SK-N-SH treated with all-trans-retinoic acid at 6 μM for 48 hours (cell line): ENCODE measurements around the gene LSAMP.

ENCODE experiments used
- CSRNP3 ChIP-seq: fragments of 250-450 bp; sonication (Bioruptor Pico); IDR thresholded peaks from 2 replicates; pipeline ENCODE4 v1.5.1; 2021; ENCODE audit warnings: mild to moderate bottlenecking, moderate library complexity
- PATZ1 ChIP-seq: fragments of 250-450 bp; sonication (Bioruptor Pico); IDR thresholded peaks from 2 replicates; pipeline ENCODE4 v1.8.0; 2020; ENCODE audit warnings: mild to moderate bottlenecking, moderate library complexity, borderline replicate concordance
- TOX ChIP-seq: fragments of 250-450 bp; sonication (Bioruptor Pico); IDR thresholded peaks from 2 replicates; pipeline ENCODE4 v1.8.0; 2021; ENCODE audit warnings: mild to moderate bottlenecking, moderate library complexity, borderline replicate concordance
- ZFP30 ChIP-seq: fragments of 450-650 bp; formaldehyde crosslinking; IDR thresholded peaks from 2 replicates; pipeline ENCODE4 v1.5.0; 2022; ENCODE audit warnings: mild to moderate bottlenecking, moderate library complexity

GRCh38 chr3:116164039-116164438, 281.2 kb downstream of the LSAMP start:
- TF ChIP-seq TOX (CRISPR knock-in tag) (no peak), ZFP30 (CRISPR knock-in tag) (no peak), PATZ1 (CRISPR knock-in tag) (no peak), CSRNP3 (no peak)
